GM21381 (cell line): ENCODE data around the gene C1orf116.

Experiments
- ATAC-seq: cut with Tn5 transposase; IDR thresholded peaks from one replicate; pipeline ENCODE4 v1.9.1; 2021; ENCODE audit warnings: mild to moderate bottlenecking, moderate library complexity; ENCODE audit not compliant: unreplicated experiment

The C1orf116 gene

DNA sequence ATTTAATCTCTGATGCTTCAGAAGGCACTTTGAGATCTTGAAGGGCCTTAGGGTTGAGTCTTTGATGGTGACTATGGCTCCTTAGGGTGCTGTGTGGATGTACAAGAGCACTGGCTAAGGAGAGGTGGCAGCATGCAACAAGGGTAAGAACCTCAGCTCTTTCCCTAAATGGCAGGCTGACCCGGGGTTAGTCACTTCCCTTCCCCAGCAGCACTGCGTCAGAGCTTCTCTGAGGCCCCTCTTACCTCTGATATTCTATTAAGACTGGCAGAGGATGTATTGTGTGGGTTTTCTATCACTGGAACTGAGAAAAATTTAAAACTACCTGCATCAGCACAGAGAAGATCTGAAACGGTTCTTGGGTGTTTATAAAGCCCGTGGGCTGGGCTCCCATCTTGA lies 11.8 kb downstream of the C1orf116 start:
- no peak for ATAC-seq

DNA sequence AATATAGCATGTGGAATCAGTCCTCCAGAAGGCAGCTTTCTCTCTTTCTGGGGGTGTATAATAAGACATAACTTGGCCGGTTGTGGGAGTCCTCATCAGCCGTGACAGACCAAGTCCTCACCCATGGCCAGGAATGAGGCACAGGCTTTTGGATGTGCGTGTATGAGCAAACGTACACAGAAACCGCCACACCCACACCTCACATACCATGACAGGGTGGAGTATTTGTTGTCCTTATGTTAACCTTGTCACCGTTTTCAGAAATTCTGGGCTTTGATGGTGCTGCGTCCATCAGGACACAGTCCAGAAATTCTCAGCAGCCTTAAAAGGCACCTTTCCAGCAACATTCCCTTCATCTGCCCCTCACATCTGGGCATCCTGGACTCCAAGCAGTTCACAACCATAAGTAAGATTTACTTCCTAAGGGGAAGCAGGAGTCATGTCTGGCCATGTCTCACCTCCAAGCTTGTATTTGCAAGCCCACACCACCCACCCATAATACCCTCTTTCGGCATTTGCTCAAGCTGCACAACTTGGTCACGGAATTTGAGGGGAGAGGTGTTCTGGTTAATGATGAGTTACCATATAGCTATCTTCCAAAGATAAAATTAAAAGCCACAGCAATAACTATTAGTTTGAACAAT lies 12.4 kb downstream of the C1orf116 start:
- ATAC-seq: no peak

DNA sequence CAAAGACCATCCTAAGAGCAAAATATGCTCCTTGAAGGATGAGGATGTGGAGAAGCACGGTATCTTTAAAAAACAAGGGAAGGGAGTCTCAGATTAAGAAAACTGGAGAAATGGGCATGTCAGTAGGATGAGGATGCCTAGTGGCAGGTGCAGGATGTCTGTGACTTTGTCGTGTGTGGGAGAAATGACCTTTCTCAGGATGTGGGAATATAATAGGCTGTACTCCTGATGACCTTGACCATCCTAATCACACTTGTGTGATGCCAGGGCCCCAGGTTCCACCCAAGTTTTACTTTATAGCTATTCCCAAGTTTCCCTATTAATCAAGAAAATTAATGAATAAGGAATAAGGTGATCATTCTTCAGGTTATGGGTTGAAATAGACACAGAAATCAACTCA lies 12.9 kb downstream of the C1orf116 start:
- no peak for ATAC-seq

DNA sequence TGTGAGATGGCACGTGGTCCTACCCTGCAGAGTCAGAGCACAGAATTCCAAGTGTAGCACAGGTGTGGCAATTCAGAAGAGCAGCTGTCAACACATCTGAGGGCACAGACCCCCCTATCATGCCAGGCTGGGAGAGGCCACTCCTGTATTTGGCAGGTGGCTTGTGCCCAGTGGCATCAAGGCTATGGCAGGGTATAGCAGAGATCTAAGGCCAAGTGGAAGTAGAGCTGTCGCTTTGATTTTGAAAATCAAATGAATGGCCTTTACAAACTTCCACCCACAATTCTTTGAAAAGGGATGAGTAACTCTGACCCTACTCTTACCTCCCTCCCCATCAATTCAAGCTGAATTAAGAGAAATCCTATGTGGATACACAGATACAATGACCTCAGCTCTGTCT lies 13.4 kb downstream of the C1orf116 start:
- ATAC-seq: no peak

DNA sequence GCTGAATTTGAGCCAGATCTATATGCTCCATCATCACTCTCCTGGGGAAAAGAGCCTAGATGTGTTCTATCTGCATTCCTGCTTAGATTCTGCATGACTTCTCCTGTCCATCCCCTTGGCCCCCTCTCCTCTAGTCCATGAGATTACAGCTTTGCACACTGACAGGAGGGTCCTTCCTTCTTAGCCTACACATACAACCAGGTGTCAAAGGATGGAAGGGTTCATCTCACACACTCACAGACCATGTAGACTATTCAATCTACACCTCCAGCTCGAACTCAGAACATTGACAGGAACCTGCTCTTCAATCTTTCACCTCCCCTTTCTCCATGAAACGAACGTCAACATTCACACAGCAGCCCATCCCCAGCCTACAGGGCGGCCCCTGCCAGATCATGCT lies 13.8 kb downstream of the C1orf116 start:
- no peak for ATAC-seq

DNA sequence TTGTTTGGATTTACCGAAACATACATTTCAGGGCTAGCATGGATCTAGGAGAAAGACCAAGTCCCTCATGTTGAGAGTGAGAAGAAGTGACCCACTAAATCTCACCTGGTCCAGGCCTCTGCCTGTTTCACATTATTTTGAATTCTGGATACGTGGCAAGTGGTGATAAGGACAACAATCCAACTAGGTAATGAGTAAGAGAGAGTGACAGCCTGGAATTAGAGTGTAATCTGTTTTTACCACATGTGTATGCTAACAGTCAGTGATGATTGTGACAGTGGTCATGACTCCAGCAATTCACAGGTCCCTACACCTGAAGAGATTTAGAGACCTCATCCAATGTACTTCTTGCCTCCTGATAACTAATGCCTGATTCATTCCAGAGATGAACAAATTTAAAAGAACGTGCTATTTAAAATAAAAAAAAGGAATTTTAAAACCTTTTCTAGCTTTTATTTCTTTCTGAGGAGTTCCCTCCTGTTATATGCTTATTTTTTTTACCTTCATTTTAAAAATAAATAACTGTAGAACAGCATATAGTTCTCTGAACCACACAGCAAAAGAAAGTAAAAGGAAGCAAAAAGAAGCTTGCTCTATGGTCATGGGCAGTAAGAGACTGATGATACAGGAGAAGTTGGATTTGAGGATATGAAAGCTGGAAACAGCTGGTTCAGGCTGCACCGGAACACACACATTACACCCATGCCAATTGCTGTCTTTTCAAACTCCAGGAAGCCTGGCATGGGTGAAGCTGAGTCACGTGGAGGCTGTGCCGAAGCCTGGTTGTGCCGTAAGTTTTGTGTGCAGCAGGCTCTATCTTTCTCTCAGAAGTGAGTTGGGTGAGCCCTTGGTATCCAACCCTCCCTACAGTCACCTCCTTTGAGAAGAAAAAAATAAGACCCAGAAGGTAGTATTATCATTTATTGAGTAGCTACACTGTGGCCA lies 14.7 kb downstream of the C1orf116 start:
- no peak for ATAC-seq

DNA sequence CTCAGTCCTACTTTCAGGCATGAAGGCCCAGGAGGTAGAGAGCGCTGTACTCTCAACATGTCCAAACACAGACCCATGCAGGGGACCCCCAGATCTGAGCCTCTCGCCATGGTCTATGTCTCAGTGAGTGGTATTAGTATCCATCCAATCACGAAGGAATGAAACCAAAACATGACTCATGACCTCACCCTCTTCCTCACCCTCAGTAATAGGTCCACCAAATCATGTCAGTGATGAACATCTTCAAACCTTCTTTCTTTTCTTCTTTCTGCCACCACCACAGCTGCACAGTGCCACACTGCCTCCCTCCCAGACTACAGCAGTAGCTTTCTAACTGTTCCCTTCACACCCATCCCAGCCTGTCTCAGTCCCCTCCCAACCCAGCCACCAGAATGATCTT lies 16.8 kb downstream of the C1orf116 start:
- ATAC-seq: no peak

DNA sequence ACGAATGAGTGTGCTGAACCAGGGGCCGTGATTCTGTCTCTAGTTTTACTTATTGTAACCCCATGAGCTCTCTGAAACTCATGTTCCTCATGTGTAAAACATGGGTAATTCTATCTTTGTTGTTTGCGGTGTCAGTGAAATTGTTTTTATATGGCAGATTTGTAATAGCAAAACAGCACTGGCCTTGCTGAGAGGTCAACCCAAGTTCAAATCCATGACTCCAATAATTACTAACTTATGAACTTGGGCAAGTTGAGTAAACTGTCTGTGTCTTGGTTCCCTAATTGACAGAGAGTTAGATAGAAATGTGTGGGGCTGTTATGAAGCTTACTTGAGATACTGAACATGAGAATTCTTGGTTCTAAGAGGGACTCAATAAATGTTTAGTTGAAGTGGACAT lies 17.8 kb downstream of the C1orf116 start:
- no peak for ATAC-seq

DNA sequence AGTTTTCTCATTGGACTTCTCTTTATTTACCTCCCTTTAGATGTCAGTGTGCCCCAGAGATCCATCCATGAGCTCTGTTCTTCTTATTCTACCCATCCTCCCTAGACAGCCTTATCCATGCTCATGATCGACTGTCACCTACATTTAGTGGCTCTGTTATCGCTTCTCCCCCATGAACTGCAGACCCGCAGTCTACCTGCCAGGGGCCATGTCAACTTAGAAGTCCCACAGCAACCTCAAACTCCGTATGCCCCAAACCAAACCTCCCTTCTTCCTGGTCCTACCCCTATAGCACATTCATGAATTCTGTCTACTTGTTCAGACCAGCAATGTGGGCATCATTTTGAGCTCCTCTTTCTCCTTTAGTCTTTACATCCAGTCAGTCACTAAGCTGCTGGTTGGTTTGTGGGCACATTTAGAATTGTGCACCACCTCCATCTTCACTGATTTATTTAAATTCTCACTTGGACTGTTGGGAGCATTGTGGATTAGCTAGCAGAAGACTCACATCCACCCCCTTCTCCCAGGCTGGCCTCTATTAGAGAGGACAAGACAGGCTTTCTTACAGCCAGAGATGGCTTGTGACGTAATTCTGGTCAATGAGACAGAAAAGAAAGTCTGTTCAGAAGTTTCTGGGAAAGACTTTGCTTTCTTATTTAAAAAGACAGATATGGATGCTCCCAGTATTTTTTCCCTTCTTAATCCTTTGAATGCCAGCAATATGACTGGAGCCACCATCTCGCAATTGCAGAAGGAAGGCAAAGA lies 19.1 kb downstream of the C1orf116 start:
- no peak for ATAC-seq

DNA sequence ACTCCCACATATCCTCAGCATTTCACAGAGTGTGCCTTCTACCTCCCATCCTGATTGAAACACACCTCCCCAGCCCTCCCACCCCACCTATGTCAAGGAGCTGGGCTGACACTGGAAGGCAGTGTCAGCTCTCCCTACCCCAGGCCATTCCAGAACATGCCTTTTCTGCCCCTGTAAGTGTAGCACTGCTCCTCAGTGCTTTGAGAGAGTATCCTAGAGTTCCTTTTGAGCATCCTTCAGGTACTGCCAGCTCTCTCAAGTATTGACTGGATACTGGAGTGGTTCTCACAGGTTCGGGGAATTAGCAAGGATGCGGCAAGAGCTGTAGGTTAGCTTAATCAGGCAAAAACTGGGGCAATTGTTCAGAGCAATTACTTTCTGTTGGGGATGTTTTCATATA lies 21.8 kb downstream of the C1orf116 start:
- no peak for ATAC-seq

DNA sequence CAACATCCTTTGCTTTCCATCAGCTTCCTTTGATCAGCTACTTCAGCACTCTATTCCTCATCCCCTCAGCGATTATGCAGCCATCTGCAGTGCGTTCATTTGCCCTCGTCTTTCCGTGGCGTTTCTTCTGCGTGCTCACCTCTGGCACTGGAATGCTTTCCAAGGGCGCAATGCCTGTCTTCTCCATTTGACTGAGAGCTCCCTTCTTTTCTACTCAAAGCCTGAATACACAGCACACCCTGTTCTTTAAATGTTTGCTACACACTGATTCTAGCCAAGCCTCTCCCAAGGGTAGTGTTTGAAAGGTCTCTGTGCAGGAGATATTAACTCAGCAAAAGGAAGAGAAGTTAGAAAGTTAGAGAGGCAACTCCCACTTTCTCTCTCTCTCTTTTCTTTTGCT lies 22.6 kb downstream of the C1orf116 start:
- no peak for ATAC-seq

DNA sequence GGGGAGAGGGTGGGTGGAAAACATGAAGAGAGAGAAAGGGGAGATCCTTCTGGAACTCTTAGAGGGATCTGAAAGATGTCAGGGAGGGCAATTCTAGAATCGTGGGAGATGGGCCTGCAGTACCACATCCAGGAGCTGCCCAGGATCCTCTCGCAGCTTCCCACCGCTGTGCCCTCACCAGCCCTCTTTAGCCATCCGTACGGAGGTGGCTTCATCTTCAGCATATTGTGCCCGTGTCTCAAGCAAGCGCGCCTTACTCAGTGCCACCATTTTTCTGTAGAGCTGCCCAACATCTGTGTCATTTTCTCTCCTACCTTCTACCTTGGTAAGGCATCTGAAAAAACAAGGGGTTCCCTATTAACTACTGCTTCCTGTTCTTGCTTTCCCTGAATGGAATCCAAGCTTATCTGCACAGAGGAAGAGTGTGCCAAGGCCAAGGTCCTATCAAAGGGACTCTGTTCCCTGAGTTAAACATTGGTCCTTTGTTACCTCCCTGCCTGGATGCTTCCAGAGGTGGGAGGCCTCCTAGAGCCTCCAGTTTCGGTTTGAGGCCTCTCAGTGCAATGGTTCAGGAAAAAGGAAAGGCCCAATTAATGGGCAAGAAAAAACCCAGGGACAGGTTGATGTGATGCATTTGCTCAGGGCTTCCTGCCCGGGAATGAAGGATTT lies 23.2 kb downstream of the C1orf116 start:
- no peak for ATAC-seq

DNA sequence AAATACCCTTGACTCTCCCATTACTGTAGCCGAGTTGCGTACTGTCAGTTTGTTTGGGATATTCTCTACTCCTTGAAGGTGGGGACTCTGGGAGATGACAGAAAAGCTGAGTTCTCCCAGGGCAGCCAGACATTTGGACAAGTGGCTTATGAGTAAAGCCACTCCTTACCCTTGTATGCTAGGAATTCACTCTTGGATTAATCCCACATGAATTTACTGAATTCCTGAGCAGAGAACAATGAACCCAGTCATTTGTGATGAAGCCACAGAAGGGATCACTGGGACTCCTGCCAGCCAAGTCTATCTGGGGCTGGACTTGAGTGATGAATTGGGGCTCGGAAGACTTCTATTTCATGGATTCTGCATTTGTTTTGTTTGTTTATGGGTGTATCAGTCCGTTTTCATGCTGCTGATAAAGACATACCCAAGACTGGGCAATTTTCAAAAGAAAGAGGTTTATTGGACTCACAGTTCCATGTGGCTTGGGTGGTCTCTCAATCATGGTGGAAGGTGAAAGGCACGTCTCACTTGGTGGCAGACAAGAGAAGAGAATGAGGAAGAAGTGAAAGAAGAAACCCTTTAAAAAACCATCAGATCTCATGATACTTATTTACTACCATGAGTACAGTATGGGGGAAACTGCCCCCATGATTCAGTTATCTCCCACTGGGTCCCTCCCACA lies 25.1 kb downstream of the C1orf116 start:
- ATAC-seq: no peak

DNA sequence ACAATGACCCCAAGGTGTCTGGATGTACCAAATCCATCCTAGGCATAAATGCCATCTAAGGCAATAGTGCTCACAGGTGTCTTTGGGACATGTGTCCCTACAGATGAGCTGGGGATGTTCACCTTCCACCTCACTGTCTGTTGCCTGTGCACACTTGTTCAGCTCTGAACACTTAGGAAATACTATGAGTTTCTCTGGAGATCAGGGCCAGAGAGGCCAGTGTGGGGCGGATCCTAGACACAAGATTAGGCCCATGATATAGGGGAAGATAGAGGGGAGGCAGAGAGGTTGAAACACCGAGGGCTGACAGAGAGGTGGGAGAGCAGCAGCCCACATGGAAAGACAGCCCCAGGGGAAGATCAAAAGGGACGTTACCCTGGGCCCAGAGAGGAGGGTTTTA lies 25.6 kb downstream of the C1orf116 start:
- ATAC-seq: no peak

DNA sequence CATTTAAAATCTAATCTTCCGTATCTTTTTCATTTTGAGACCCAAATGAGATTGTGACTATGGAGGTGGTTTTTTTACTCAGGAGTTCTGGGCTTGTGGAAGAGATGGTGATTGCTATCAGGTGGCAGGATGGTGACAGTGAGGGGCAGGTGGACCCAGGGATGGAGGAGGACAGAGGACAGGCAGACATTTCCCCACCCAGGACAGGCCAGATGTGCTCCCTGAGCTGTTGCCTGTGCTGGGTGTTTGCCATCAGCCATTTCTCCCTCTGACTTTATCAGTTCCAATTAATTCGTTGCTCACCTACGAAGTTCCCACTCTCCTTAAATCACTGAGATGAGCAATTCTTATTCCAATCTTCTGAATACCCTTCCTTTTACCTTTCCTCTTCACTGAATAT lies 26.5 kb downstream of the C1orf116 start:
- no peak for ATAC-seq

DNA sequence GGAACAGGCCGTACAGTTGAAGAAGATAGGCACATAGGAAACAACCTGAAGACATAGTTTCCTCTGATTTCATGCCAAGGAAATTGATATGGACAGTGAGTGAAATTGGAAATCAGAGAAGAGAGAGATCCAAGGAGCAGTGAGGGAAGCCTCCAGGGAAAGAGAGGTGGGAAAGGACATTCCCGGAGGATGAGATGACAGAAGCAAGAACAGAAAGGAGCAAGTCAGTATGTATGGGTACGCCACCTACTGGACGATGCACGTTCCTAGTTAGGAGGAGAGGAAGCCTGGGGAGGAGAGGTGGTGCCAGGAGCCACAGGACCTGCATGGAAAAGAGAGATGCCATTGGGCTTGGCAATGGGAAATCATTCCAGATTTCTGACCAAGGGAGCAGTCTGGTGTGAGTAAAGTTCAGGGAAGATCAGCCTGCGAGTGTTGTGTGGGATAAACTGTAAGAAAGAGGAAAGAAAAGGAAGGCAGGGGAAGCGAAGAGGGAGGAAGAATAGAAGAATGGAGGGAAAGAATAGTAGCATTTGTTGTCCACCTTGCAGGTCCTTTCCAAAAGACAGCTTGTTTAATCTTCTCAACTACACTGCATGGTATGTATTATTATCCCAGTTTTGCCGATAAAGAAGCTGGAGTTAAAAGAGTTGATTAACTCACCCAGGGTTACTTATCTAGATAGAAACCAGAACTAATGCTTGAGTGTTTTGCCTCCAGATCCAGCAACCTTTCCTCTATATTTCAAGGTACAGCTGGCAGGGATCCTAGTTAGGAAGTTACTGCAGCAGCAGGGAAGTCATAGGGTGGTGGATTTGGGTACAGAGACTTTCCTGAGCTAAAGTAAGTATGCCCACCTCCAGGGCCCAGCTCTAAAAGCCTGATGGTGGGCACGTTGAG lies 27.4 kb downstream of the C1orf116 start:
- no peak for ATAC-seq

DNA sequence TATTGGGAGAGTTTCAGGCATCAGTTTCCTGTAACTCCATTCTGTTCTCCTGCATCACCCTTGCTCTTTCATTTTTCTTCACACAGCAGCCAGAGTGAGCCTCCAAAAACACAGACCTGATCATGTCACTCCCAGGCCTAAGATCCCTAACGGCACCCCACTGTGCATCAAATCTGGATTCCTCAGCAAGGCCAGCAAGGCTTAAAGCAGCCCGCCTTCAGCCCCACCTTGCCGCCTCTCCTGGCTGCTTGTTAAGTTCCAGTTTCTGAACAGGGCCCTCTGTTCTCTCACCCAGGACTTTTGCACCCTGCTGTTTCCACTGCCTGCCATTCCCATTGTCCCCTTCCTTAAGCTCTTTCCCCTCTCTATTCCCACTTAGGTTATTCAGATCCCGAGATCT lies 29.3 kb downstream of the C1orf116 start:
- no peak for ATAC-seq

DNA sequence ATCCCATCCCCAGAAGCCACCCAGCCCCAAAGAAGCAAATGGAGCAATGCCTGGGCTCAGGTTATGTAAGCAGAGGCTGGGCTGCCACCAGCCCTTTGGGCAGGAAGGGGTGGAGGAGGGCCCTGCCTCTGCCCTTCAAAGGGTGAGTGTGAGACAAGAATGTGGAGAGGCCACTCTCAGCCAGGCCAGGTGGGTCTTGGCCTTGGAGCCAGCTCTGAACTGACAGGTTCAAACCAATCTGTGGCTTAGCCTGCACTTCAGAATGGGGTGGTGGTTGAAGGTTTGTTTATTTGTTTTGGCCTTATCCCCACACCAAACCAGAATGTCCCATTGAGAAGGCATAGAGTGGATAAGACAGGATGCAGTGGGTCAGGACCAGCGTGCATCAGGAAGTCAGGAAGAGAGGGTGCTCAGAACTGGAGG lies 29.8 kb downstream of the C1orf116 start:
- no peak for ATAC-seq

DNA sequence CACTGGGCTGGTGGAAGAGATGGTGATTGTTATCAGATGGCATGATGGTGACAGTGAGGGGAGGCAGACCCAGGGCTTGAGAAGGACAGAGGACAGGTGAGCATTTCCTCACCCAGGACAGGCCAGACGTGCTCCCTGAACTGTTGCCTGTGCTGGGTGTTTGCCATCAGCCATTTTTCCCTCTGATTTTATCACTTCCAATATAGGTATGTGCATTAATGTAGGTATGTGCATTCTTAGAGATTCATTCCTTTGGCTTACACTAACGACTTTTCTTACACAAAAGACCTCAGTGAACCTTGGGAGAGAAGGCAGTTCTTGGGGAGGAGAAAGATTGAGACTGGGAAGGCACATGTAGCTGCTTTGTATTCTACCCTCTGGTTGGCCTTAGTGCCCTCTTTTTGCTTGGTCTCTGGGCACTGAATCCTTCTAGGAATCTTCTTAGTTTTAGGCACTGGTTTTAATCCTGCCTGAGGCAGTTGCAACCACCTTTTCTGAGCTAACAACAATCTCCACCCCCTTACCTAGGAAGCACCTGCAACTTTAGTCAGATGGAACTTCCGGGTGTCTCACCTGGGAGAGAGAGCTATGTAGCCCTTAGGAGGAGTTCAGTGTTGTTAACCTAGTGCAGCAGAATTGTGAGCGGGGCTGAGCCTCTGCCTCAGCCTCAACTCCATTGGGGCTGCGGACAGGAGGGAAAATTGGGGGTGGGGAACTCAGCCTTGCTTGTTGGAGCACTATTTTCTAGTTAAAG lies 30.9 kb downstream of the C1orf116 start:
- no peak for ATAC-seq
